HG03135 (cell line): ENCODE results near the gene EIF4E1B.
"Not testable (repeated sequence)": the region's sequence is repeated elsewhere in the genome, so short reads cannot be mapped to it uniquely, and the experiment has no call there.

ENCODE experiments used
- ATAC-seq: cut with Tn5 transposase; IDR thresholded peaks from one replicate; pipeline ENCODE4 v1.9.1; 2021; ENCODE audit warnings: mild to moderate bottlenecking, moderate library complexity; ENCODE audit not compliant: unreplicated experiment

Gene EIF4E1B

GRCh38 chr5:176629853-176630680 is at the start of gene EIF4E1B, which contains the start of gene SNCB:
Gene EIF4E1B (plus strand): TSS chr5:176630675. CDS start chr5:176642788, 12,113 bp downstream.
Gene SNCB (minus strand): TSS chr5:176630534. CDS start chr5:176629654, 880 bp downstream.
- ATAC-seq: peak; percentile 53

- no peak for ATAC-seq
Measured at GRCh38 chr5:176581361-176581760, 49.1 kb upstream of the EIF4E1B start.

- no peak for ATAC-seq
Measured at GRCh38 chr5:176583076-176583475, 47.4 kb upstream of the EIF4E1B start.

- ATAC-seq: no peak
Measured at GRCh38 chr5:176587398-176587797, 43.1 kb upstream of the EIF4E1B start.

- ATAC-seq: no peak
Measured at GRCh38 chr5:176588297-176588696, 42.2 kb upstream of the EIF4E1B start.

GRCh38 chr5:176589039-176589769 is 41.3 kb upstream of the EIF4E1B start:
- no peak for ATAC-seq

- ATAC-seq: no peak
Measured at GRCh38 chr5:176590035-176590717, 40.3 kb upstream of the EIF4E1B start.

GRCh38 chr5:176591667-176592066 is 38.8 kb upstream of the EIF4E1B start:
- not testable (repeated sequence) for ATAC-seq

- no peak for ATAC-seq
Measured at GRCh38 chr5:176592573-176592972, 37.9 kb upstream of the EIF4E1B start.

- no peak for ATAC-seq
Measured at GRCh38 chr5:176593273-176593869, 37.1 kb upstream of the EIF4E1B start.

- no peak for ATAC-seq
Measured at GRCh38 chr5:176594554-176594953, 35.9 kb upstream of the EIF4E1B start.

GRCh38 chr5:176595386-176595943 is 35.0 kb upstream of the EIF4E1B start:
- no peak for ATAC-seq

- no peak for ATAC-seq
Measured at GRCh38 chr5:176596069-176596644, 34.3 kb upstream of the EIF4E1B start.

GRCh38 chr5:176596689-176597416 is 33.6 kb upstream of the EIF4E1B start:
- no peak for ATAC-seq

- ATAC-seq: no peak
Measured at GRCh38 chr5:176597417-176598389, 32.8 kb upstream of the EIF4E1B start.

GRCh38 chr5:176599749-176600430 is 30.6 kb upstream of the EIF4E1B start:
- ATAC-seq: not testable (repeated sequence)

GRCh38 chr5:176601901-176602482 is 28.5 kb upstream of the EIF4E1B start:
- ATAC-seq: no peak
